ENCODE results near the gene ABCF2.

DNA sequence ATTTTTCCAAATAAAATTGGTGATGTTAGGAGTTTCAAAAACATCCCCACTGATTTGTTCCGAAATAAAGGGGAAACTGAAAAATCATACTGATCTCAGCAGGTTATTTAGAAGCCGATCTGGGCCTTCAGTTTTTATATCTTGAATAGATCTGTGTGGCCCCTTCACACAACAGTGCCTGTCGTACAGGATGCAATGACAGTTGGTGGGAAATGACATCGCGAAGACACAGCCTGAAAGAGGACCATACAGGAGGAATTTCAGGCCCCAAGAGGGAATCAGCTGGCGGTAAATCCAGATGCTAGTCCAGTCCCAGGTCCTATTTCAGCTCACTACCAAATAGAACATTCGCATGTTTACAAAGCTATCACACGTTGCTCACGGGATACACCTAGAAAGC is 19.7 kb downstream of the ABCF2 start:
- TF ChIP-seq YY1 (IDR thresholded peaks at IDR 0.05; ENCODE audit: low read depth, low read length), result no peak
- TF ChIP-seq, protein P1, sequence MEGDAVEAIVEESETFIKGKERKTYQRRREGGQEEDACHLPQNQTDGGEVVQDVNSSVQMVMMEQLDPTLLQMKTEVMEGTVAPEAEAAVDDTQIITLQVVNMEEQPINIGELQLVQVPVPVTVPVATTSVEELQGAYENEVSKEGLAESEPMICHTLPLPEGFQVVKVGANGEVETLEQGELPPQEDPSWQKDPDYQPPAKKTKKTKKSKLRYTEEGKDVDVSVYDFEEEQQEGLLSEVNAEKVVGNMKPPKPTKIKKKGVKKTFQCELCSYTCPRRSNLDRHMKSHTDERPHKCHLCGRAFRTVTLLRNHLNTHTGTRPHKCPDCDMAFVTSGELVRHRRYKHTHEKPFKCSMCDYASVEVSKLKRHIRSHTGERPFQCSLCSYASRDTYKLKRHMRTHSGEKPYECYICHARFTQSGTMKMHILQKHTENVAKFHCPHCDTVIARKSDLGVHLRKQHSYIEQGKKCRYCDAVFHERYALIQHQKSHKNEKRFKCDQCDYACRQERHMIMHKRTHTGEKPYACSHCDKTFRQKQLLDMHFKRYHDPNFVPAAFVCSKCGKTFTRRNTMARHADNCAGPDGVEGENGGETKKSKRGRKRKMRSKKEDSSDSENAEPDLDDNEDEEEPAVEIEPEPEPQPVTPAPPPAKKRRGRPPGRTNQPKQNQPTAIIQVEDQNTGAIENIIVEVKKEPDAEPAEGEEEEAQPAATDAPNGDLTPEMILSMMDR (IDR thresholded peaks at IDR 0.05 in 2 of 3, conservative IDR thresholded peaks at IDR 0.05 in 1 of 3; ENCODE audit: control insufficient read depth in 2 of 3, extremely low read depth in 1 of 3, insufficient read depth in 1 of 3, low read depth in 3 of 3, low read length in 3 of 3), result no peak
- TF ChIP-seq, protein P2, sequence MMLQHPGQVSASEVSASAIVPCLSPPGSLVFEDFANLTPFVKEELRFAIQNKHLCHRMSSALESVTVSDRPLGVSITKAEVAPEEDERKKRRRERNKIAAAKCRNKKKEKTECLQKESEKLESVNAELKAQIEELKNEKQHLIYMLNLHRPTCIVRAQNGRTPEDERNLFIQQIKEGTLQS (IDR thresholded peaks at IDR 0.05; ENCODE audit: borderline replicate concordance, extremely low read depth, low read depth, low read length), result no peak
- TF ChIP-seq EZH2 (IDR thresholded peaks at IDR 0.05; ENCODE audit: borderline replicate concordance, control insufficient read depth, low read depth, low read length), result no peak
- no peak for TF ChIP-seq POLR2AphosphoS2 (IDR thresholded peaks at IDR 0.05; ENCODE audit: low read depth, low read length)
- no peak for TF ChIP-seq MTA3 (IDR thresholded peaks at IDR 0.05; ENCODE audit: borderline replicate concordance, low read length)
- TF ChIP-seq RBBP5 (conservative IDR thresholded peaks at IDR 0.05), result no peak
- TF ChIP-seq NFYA (IDR thresholded peaks at IDR 0.05; ENCODE audit: borderline replicate concordance, low read depth, low read length), result no peak
- TF ChIP-seq CEBPB (IDR thresholded peaks at IDR 0.05; ENCODE audit: borderline replicate concordance in 1 of 2, low read depth in 2 of 2, low read length in 2 of 2), result no peak
- TF ChIP-seq SPI1 (IDR thresholded peaks at IDR 0.05; ENCODE audit: borderline replicate concordance, insufficient read depth, low read depth, low read length), result no peak
